ENCODE results near the gene NALCN. TPM values are rescaled to one million over a fixed set of nuclear protein-coding genes. Genes with fewer than 3 reads are reported as not detected.

NALCN gene
- total RNA-seq, 1 donor, result 11.2 TPM

GRCh38 chr13:101242720-101243119 is 173.6 kb downstream of the NALCN start:
- H3K79me2 ChIP-seq (ENCODE audit: insufficient read depth, low read length), result no peaks in the 10 kb centered on the region
- DNase-seq (ENCODE audit: insufficient read length, low spot score, missing footprints), result no peak
- no peaks in the 10 kb centered on the region for H3K36me3 ChIP-seq (ENCODE audit: insufficient read depth, low read length)
- no peaks in the 10 kb centered on the region for H3K4me1 ChIP-seq (ENCODE audit: insufficient read depth, low read length)
- TF ChIP-seq, protein P1, sequence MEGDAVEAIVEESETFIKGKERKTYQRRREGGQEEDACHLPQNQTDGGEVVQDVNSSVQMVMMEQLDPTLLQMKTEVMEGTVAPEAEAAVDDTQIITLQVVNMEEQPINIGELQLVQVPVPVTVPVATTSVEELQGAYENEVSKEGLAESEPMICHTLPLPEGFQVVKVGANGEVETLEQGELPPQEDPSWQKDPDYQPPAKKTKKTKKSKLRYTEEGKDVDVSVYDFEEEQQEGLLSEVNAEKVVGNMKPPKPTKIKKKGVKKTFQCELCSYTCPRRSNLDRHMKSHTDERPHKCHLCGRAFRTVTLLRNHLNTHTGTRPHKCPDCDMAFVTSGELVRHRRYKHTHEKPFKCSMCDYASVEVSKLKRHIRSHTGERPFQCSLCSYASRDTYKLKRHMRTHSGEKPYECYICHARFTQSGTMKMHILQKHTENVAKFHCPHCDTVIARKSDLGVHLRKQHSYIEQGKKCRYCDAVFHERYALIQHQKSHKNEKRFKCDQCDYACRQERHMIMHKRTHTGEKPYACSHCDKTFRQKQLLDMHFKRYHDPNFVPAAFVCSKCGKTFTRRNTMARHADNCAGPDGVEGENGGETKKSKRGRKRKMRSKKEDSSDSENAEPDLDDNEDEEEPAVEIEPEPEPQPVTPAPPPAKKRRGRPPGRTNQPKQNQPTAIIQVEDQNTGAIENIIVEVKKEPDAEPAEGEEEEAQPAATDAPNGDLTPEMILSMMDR (IDR thresholded peaks at IDR 0.05; ENCODE audit: extremely low read depth, low read depth, low read length), result no peak
- H3K4me2 ChIP-seq (ENCODE audit: insufficient read depth, low read length), result no peak overlapping the region
- no peaks in the 10 kb centered on the region for H3K27me3 ChIP-seq (ENCODE audit: insufficient read depth, low read length)
- H3K27ac ChIP-seq (ENCODE audit: low read depth, low read length), result no peak overlapping the region
- H4K20me1 ChIP-seq (ENCODE audit: insufficient read depth, low read length), result no peaks in the 10 kb centered on the region
- no peak overlapping the region for H3K4me3 ChIP-seq (ENCODE audit: insufficient read depth, low read length)
- H3K9me3 ChIP-seq (ENCODE audit: low read depth, low read length), result no peaks in the 10 kb centered on the region
- no peak overlapping the region for H2AFZ ChIP-seq (ENCODE audit: low read length)

GRCh38 chr13:101238555-101238954 is 177.8 kb downstream of the NALCN start:
- TF ChIP-seq, protein P1 (IDR thresholded peaks at IDR 0.05; ENCODE audit: extremely low read depth, low read depth, low read length), result no peak
- H3K79me2 ChIP-seq (ENCODE audit: insufficient read depth, low read length), result no peaks in the 10 kb centered on the region
- no peak overlapping the region for H3K27ac ChIP-seq (ENCODE audit: low read depth, low read length)
- H2AFZ ChIP-seq (ENCODE audit: low read length), result no peak overlapping the region
- H3K9me3 ChIP-seq (ENCODE audit: low read depth, low read length), result no peaks in the 10 kb centered on the region
- no peaks in the 10 kb centered on the region for H3K36me3 ChIP-seq (ENCODE audit: insufficient read depth, low read length)
- no peak overlapping the region for H3K4me2 ChIP-seq (ENCODE audit: insufficient read depth, low read length)
- no peaks in the 10 kb centered on the region for H4K20me1 ChIP-seq (ENCODE audit: insufficient read depth, low read length)
- H3K4me1 ChIP-seq (ENCODE audit: insufficient read depth, low read length), result no peaks in the 10 kb centered on the region
- no peak for DNase-seq (ENCODE audit: insufficient read length, low spot score, missing footprints)
- H3K4me3 ChIP-seq (ENCODE audit: insufficient read depth, low read length), result no peak overlapping the region
- no peaks in the 10 kb centered on the region for H3K27me3 ChIP-seq (ENCODE audit: insufficient read depth, low read length)

DNA sequence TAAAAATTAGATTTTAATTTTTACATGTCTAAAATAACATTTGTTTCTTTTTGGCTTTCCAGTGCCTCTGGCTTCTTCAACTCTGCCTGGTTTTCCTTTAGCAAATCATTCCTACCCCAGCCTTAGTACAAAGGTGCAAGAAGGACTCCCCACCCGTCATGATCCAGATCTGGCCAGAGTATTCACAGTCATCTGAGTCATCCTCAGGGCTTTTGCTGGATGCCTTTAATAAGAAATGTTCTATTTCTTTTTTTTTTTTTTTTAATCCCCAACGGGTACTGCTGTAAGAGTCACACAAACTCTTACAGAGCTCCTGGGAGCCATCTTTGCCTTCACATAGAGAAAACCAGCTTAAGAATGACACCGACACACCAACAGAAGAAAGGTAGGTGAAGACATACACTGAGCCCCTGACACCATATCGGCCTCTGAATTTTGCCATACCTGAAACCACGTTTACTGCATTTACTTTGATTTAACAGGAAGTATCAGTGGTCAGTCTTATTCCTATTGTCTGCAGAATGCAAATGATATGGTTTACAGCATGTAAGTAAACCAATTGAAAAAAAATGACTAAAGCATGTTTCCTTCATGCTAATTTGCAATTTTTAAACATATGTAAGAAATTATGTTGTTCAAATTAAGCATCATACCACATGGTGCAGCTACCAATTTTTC is 184.4 kb downstream of the NALCN start:
- TF ChIP-seq, protein P1 (IDR thresholded peaks at IDR 0.05; ENCODE audit: extremely low read depth, low read depth, low read length), result no peak
- Histone ChIP-seq H3K36me3 (ENCODE audit: insufficient read depth, low read length) (no peaks in the 10 kb centered on the region), H3K9me3 (ENCODE audit: low read depth, low read length) (no peaks in the 10 kb centered on the region), H3K4me3 (ENCODE audit: insufficient read depth, low read length) (no peak overlapping the region), H3K27me3 (ENCODE audit: insufficient read depth, low read length) (no peaks in the 10 kb centered on the region), H3K4me2 (ENCODE audit: insufficient read depth, low read length) (no peak overlapping the region), H4K20me1 (ENCODE audit: insufficient read depth, low read length) (no peaks in the 10 kb centered on the region), H3K79me2 (ENCODE audit: insufficient read depth, low read length) (no peaks in the 10 kb centered on the region), H2AFZ (ENCODE audit: low read length) (peak overlapping the region; percentile 71), H3K4me1 (ENCODE audit: insufficient read depth, low read length) (no peaks in the 10 kb centered on the region), H3K27ac (ENCODE audit: low read depth, low read length) (no peak overlapping the region)
- DNase-seq (ENCODE audit: insufficient read length, low spot score, missing footprints), result peak; percentile 88

DNA sequence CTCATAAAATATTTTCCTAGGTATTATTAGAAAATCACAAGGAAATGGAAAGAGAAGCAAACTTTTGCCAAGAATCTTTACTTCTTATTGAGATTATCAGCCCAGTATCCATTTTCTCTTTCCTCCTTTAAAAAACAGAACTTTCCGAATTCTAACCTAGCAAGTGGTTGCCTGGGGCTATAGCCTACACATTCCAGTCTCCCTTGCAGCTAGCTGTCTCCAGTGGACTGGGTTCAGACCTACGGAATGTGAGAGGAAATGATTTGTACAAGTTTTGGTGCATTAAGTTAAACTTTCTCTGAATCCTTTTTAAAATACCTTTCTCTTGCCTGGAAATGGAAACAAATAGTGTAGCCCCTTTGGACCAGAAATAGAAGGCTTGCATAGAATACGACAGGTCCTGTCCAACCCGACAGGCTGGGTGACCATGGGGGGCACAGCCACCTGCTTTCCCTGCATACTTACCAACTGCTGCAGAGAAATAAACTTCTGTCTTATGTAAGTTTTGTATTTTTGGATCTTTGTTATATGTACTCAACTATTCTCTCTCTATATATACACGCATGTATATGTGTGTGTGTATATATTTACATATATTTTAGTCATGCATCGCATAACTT is 185.9 kb downstream of the NALCN start:
- Histone ChIP-seq H3K4me1 (ENCODE audit: insufficient read depth, low read length) (no peaks in the 10 kb centered on the region), H3K27me3 (ENCODE audit: insufficient read depth, low read length) (no peaks in the 10 kb centered on the region), H3K9me3 (ENCODE audit: low read depth, low read length) (no peaks in the 10 kb centered on the region), H2AFZ (ENCODE audit: low read length) (no peak overlapping the region), H3K4me2 (ENCODE audit: insufficient read depth, low read length) (no peak overlapping the region), H3K36me3 (ENCODE audit: insufficient read depth, low read length) (no peaks in the 10 kb centered on the region), H3K79me2 (ENCODE audit: insufficient read depth, low read length) (no peaks in the 10 kb centered on the region), H4K20me1 (ENCODE audit: insufficient read depth, low read length) (no peaks in the 10 kb centered on the region), H3K4me3 (ENCODE audit: insufficient read depth, low read length) (no peak overlapping the region), H3K27ac (ENCODE audit: low read depth, low read length) (no peak overlapping the region)
- DNase-seq (ENCODE audit: insufficient read length, low spot score, missing footprints), result no peak
- TF ChIP-seq, protein P1 (IDR thresholded peaks at IDR 0.05; ENCODE audit: extremely low read depth, low read depth, low read length), result no peak

Data from osteoblast (primary cell).